HG02938 (cell line): ENCODE results near the gene SNCB.

Experiments used
- ATAC-seq: cut with Tn5 transposase; IDR thresholded peaks from one replicate; pipeline ENCODE4 v1.9.1; 2021; ENCODE audit warnings: mild to moderate bottlenecking, moderate library complexity; ENCODE audit not compliant: unreplicated experiment

Gene SNCB

DNA sequence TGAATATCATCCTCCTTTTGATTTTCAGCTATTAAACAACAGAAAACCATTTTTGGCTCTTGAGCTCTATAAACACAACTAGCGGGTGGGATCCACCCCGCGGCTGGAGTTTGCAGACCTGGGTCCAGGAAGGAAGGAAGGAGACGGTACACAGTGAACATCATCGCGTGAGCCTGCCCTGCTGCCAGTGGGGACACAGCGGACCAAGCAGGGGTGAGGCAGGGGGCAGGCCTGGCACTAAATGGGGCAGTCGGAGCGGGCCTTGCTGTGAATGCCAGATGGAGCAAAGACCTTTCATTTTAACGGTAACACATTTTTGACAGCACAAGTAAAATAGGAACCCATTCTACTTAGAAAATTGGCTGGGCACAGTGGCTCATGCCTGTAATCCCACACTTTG is 31.3 kb upstream of the SNCB start:
- no peak for ATAC-seq

DNA sequence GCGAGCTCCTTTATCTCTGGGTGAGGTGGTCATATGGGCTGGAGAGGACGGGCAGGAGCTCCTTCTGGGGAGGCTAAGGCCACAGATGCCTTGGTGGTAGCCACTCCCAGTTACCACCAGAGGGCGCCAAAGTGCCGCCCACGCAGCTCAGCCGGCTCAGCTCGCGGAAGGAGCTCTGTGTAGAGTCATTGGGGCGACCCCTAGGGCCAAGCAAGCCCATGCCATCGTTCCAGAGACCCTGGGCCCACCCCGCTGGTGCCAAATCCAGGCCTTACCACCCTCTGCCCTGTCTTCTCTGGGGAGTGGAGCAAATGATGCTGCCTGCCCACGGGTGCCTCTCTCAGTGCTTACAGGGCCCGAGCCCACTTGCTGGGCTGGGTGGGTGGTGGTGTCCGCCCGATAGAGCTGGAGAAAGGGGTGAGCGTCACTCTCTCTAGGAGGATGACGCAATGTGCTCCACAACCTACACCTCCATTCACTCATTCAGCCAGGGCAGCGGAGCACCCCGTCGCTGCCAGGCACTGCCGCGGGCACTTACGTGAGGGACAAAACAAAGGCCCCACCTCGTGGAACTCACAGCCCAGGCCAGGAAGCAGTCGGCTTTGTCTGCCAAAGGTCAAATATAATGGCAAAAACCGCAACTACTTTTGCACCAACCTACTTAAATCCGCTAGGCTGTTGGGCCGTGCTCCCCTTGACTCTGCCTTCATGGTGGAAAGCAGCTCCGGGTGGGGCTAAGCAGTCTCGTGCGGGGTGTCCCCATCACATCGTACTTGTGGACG is 30.7 kb upstream of the SNCB start:
- peak; percentile 51 for ATAC-seq

DNA sequence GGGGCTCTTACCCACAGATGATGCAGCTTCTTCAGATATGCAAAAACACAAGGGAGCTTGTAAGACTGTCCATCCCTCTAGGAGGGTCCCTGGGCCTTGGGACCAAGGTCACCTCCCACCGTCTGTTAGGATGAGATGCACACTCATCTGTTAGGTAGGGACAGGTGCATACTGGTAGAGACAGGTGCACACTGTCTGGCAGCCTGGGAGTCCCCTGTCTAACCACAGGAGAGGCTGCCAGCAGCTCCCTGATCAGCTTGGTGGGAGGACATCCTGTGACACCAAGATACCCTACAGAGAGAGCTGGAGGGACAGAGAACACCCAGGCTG is 30.2 kb upstream of the SNCB start:
- peak; percentile 29 for ATAC-seq

DNA sequence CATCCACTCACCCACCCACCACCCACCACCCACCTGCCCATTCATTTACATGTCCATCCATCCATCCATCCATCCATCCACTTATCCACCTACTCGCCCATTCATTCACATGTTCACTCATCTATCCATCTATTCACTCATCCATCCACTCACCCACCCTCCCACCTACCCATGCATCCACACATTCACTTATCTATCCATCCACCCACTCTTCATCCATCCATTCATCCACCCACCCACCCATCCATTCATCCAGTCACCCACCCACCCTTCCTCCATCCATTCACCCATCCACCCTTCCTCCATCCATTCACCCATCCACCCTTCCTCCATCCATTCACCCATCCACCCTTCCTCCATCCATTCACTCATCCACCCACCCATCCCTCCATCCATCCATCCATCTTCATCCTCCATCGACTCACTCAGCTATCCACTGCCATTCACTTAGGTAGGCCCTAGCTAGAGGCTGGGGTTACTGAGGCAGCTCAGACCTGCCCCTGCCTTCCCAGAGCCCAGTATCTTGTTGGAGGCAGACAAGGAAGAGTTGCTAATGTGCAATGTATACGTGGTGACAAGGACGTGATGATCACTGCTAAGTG is 29.6 kb upstream of the SNCB start:
- ATAC-seq: no peak

DNA sequence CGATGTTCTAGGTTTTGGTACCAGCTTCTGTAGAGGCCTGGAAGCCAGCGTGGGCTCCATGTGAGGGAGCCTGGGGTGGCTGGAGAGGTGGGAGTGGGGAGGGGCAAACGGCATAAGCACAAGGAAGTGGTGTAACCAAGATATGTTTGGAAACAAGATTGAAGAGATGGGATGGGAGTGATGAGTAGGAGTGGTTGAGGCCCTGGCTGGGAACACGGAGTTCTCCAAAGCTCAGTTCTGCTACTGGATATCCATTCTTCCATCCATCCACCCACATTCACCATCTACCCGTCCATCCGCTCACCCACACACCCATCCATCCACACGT is 29.1 kb upstream of the SNCB start:
- ATAC-seq: no peak

DNA sequence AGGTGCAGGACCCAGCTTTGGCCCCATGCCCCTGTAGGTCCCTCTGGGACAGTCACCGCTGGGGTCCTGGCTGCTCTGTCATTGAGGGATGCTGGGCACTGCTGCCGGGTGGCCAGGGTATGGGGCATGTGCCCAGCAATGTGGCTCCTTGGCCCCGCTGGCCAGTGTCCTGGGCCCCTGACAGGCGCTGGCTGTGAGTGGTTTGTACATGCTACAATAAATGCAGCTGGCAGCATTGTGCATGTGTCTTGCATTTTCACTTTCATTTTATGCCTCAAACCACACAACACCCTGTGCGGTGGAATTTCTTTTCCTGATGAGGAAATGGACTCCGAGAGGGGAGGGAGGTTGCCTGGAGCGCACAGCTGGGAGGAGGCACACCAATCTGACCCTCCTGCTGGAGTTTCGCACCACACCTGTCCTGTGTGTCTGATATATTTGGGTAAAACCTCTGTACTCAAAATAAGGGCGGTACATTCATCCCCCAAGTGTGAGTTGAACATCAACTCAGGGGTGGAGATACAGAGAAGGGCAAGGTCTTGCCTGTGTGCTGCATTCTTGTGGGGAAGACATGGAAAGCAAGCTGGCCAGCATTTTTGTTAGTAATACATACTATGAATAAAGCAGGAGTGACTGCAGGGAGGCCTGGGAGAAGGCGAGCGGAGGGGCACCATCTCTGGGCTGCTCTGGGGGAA is 28.6 kb upstream of the SNCB start:
- no peak for ATAC-seq

DNA sequence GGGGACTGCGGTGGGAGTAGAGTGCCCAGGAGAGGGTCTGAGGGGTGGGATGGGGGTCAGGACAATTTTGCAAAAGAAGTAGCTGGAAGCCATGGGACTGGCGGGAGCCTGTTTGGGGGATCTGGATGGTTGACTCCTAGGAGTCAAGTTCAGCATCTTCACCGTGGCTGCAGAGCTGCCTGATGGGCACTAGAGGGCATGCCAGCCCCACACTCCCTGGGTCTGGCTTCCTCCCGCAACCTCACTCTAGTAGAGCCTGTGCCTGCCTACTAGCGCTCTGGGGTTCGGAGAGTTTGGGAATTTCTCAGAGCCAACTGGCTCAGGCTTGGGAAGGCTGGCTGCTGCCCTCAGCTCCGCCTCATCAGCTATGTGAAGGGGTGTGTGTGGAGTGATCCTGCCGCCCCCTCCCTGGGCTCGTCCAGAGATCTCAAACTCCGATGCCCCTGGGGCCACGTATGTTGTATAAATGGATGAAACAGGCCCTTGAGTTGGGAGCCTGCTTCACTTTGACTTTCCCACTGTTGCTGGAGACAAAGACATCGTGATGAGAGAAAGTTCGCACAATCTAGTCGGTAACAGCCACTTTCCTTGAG is 27.8 kb upstream of the SNCB start:
- peak; percentile 41 for ATAC-seq

DNA sequence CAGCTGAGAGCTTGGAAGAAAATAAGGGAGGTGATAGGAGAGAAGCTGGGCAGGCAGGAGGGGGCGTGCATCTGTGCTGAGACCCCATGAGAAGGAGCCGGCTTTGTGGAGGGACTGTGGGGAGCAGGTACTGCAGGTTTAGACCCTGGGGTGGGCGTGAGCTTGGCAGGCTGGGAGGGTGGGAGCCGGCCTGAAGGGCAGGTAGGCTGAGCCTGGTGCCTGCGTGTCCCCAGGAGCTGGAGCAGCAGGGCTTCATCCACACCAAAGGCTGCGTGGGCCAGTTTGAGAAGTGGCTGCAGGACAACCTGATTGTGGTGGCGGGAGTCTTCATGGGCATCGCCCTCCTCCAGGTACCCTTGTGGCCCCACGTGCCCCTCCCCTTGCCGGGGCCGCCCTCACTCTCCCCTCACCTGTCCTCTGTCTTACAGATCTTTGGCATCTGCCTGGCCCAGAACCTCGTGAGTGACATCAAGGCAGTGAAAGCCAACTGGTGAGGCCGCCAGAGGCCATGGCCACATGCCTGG is 26.2 kb upstream of the SNCB start:
- no peak for ATAC-seq

DNA sequence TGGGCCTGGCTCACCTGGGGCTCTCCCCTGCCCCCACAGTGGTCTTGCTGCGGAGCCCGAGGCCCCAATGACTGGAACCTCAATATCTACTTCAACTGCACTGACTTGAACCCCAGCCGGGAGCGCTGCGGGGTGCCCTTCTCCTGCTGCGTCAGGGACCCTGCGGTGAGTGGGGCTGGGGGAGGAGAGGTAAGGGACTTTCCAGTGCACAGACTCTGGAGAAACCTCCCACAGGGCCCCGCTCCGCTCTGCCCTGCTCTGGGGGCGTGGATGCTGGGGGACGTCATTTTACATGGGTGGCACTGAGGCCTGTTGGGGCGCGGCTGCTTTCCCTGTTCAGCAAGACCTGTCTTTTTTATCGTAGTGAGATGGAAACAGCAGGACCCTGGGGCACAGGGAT is 24.5 kb upstream of the SNCB start:
- ATAC-seq: no peak

DNA sequence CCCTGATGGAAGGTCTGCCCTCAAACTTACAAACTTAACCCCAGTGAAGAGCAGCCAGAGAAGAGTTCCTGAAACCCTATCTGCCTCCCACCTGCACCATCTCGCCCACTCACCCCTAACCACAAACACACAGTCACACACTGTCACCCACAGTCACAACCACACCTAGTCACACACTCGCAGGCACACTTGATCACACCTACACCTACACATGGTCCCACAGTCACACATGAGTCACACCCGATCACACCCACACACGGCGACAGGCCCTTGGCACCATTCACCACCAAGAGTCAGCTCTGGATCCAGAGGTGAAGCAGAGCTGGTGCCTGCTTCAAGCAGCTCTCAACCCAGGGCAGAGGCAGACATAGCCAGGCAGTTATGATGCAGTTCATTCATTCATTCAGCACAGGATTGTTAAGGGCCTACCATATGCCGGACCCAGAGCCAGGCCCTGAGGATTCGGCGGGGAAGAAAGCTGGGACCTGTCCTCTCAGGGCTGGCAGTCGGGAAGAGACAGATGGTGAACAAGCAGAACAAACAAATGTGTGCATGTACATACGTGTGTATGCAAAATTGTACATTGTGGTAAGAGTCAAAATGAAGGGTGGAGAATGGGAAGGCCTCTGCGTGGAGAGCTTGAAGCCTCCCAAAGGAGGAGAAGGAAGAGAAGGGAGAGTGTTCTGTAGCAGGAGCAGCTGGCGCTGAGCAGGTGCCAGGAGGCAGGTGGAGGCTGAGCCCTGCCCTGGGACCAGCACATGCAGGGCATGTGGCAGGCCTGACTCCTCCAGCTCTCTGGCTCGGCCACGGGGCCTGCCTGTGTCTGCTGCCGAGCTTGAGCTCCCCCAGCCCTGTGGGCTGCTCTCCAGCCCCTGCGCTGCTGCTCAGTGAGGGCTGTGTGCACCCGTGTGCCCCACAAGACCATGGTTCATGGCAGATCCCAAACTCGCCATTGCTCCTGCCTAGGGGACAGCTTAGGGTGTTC is 23.4 kb upstream of the SNCB start:
- ATAC-seq: no peak

DNA sequence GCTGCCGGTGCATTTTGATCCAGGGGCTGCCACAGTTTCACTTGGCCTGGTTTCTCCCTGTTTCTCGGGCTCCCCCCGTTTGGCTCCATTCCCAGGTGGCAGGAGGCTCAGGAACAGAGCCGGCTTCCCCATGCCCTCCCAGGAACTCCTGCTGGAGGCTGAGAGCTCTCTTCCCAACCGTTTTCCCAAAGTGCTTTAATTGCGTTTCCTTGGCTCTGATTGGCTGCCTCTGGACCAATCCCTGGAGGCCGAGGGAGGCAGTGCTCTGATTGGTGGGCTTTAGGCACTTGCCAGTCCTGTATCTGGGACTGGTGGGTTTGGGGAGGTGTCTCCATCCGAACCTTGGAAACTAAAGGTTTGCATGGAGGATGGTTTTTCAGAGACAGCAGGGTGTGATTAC is 21.8 kb upstream of the SNCB start:
- no peak for ATAC-seq

DNA sequence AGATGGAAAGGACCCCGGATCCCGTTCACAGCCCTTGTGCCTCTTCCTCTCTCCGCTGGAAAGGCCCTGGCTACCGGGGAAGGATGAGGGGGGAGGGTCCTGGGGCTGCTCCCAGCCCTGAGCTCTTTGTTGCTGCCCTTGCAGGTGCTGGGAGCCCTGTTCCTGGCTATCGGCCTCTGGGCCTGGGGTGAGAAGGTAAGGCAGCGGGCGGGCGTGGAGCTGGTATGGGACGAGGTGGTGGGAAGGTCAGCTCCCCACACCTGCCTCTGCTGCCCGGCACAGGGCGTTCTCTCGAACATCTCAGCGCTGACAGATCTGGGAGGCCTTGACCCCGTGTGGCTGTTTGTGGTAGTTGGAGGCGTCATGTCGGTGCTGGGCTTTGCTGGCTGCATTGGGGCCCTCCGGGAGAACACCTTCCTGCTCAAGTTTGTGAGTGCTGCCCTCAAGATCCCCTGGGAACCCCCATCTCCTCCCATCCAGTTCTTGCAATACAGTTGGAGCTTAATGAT is 21.2 kb upstream of the SNCB start:
- ATAC-seq: no peak

DNA sequence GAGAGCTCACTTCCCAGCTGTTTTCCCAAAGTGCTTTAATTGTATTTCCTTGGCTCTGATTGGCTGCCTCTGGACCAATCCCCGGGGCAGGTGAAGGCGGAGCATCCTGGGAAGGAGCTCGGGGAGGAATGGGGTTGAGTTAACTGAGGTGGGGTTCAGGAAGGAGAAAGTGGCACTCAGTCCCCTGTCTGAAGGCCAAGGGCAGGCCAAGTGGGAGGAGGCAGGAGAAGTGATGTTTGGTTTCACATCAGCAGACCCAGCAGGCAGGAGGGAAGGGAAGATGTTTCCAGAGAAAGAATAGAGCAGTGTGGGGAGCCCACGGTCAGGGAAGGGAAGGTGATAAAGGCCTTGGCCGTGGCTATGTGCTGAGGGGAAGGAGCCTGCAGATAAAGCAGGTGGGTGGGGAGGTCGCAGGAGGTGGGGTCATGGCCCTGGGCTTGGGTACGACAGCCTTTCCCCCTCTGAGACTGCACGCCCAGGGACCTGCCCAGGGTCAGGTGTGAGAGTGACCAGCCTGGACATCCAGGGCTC is 20.1 kb upstream of the SNCB start:
- no peak for ATAC-seq

DNA sequence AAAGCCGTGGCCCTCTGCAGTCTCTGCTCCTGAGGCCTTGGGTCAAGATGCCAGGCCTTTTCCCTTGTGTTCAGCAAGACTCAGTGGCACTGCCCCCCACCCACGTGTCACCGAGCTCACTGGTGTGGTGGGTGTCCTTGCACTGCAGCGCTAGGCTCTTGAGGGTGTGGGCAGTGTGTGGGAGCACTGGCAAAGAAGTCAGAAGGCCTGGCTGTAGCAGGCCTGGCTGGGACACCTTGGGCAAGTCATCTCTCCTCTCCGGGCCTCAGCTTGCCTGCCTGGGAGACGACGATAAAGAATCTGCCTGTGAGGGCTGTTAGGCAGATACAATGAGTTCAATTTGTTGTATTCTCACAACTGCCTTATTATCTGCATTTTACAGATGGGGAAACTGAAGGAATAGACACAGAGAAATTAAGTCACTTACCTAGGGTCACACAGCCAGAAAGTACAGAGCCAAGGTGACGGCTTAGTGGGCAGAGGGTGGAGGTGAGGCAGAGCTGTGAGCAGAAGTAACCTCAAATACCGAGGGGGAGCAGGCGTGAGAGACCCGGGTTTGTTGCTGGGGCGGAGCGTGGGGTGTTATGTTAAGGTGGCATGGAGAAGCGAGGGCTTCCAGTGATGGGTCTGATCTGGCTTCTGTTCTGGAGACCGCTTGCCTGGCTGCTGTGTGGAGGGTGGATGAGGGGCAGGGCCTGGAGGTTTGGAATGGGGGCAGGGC is 18.3 kb upstream of the SNCB start:
- no peak for ATAC-seq

DNA sequence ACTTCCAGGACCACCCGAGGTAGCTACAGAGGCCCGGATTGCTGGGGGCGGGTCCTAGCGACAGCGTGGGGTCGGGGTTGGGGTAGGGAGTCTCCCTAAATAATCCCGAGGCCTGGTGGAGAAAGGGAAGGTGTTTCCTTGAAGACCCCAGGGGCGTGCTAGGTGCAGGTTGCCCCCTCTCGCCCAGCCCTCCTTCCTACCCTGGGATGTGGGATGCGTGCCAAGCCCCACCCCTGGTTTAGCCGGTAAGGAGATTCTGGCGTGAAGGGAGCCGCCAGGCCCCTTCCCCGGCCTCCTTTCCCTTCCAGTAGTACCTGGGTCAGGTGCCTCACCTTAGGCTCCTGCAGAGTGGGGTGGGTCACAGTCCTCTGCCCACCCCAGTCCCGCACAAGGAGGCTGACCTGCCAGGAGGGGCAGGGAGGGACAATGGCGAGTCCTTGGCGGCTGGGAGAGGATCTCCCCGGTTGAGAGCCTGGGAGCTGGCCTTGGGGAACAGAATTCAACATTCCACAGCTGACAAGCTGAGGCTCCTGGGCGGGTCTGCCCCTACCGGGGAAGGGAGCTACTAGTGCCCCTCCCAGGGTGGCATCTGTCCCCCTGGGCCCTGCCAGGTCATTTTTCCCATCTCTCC is 17.6 kb upstream of the SNCB start:
- no peak for ATAC-seq

DNA sequence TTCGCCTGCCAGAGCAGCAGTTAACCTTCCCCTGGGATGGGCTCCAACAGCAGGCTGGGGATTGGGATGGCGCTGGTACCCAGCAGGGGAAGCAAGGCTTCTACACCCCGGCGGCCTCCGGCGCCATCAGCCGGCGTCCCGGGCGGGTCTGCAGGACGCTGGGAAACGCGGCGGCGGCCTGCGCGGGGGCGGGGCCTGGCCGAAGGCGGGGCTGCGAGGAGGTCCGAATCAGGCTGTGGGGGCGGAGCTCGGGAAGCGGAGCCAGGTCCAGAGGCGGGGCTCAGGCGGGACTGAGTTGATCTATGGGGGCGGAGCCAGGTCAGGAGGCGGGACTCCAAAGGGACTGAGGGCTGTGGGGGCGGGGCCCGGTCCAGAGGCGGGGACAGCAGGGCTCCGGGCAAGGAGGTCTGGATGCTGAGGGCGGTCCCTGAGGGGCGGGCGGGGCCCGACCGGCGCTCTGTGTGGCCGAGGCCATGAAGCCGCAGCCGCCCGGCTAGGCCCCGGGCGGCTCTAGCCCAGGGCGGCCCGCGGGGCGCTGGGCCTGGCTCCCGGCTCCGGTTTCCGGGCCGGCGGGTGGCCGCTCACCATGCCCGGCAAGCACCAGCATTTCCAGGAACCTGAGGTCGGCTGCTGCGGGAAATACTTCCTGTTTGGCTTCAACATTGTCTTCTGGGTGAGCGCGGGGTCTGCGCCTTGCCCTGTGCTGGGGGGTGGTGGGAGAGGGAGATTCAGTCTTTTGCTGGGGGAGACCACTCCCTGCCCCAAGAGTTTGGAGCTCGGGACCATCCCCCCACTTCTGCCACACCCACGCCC is 16.9 kb upstream of the SNCB start, which contains the start of gene TSPAN17:
TSPAN17 (plus strand) TSS at position 455 of the 813 bp plus-strand sequence; CDS start at position 587, 132 bp downstream.
- peak; percentile 93 for ATAC-seq

DNA sequence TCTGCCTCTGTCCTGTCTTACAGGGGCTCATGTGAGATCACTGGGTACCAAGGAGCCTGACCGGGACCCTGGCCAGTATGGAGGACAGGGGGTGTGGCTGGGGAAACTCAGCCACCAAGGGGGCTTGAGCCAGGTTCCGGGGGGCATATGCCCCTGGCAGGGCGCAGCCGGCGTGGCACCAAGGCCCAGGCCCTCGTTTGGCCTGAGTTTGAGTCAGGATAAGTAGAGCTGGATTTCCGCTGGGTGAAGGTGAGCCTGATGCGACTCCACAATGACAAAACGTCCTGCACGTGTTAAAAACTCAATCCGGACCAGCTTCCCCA is 16.3 kb upstream of the SNCB start:
- ATAC-seq: no peak

DNA sequence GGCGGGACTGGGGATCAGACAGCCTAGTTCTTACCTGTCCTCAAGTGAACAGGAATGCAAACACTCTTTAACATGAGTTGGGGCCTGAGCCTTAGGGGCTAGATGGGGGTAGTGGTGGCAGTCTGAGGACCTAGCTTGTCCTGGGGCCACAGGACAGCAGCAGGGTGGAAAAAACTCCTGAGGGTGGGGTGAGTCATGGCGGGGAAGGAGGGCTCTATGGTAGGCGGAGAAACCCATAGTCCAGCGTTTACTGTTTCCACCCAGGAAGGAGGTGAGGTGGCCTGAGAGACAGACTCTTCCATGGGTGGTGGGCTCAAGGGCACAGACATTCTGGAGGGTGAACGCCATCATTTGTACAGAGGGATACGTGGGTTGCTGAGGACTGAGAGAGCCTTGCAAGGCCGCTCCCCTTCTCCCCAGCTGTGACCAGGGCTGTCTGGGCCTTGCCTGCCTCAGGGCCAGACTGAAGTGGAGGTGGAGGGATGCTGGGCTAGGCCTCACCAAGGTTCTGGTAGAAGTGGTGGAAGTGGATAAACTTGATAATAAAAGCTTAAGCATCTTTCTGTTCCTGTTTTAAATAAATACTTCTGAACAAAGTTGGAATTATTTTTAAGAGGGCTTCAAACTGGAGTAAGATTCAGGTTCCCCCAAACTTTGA is 15.8 kb upstream of the SNCB start:
- no peak for ATAC-seq
